Stomach (tissue), 4 donors: Measurements from ENCODE around the gene PPM1E.

Experiments
- CTCF ChIP-seq, 7 experiments: fragments of 450-650 bp in 4 of 7; fragments of 200-600 bp in 3 of 7; sonication (generic) in 3 of 7; IDR thresholded peaks; one replicate each; pipeline ENCODE4 v1.5.1; 2016 to 2019; ENCODE audit warnings: antibody characterized with exemption in 7 of 7, control low read depth in 2 of 7, mild to moderate bottlenecking in 1 of 7
- EP300 ChIP-seq: sonication (generic); formaldehyde crosslinking; IDR thresholded peaks from one replicate; pipeline ENCODE4 v1.6.1; 2017; ENCODE audit warnings: antibody characterized with exemption
- POLR2A ChIP-seq, 4 donors: fragments of 450-650 bp; IDR thresholded peaks; one replicate each; pipeline ENCODE4 v1.6.1; 2016; ENCODE audit warnings: antibody characterized with exemption in 4 of 4, control low read depth in 2 of 4, mild to moderate bottlenecking in 1 of 4, moderate library complexity in 1 of 4
- POLR2AphosphoS5 ChIP-seq, 3 donors: sonication (generic); formaldehyde crosslinking; IDR thresholded peaks; one replicate each; pipeline ENCODE4 v1.6.1; 2016; ENCODE audit warnings: antibody characterized with exemption in 3 of 3

DNA sequence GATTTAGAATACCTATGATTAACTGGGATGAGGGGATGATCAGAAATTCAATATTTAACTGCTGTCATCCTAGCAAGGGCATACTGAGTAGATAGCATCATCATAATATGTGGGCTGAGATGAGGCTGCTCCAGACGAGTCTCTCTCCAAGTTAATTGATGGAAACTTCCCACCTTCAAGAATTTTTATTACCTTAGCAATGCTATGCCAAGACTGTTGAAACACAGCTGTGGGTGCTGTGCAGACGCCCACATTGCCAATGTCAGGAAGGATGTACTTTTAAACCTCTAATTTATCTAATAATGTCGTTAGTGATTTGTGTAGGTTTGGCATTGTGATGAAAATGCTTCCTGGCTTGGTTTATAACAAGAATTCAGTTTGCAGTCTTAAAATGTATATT is 180.6 kb downstream of the PPM1E start:
- TF ChIP-seq CTCF (IDR thresholded peaks at IDR 0.05) (no peak), EP300 (no peak), POLR2A (IDR thresholded peaks at IDR 0.05) (no peak), POLR2AphosphoS5 (IDR thresholded peaks at IDR 0.05) (no peak)
